Natural killer cell (primary cell): ENCODE measurements around the gene SCN1A. TPM values are rescaled to one million over a fixed set of nuclear protein-coding genes. Genes with fewer than 3 reads are reported as not detected.

Experiments used
- ATAC-seq, 3 donors: fragments of 150-1000 bp in 2 of 3; fragments of 200-7000 bp in 1 of 3; cut with Tn5 transposase; 1 replicate in 1 of 3; 2 replicates in 2 of 3; pipeline ENCODE4 v1.10.0; 2021; ENCODE audit warnings: mild to moderate bottlenecking in 2 of 3, moderate library complexity in 2 of 3
- DNase-seq, 2 donors: peaks; one replicate each; pipeline versions ENCODE4 v3.0.0 to v3.0.0-alpha.2; 2013 to 2021; ENCODE audit warnings: mixed read lengths in 1 of 2
- H3K27ac ChIP-seq: one replicate; pipeline ENCODE4 v1.5.1; 2013; ENCODE audit warnings: mild to moderate bottlenecking, low read length
- H3K27me3 ChIP-seq: one replicate; pipeline ENCODE4 v1.6.1; 2013; ENCODE audit warnings: low read length; ENCODE audit not compliant: control insufficient read depth, insufficient read depth
- H3K36me3 ChIP-seq: one replicate; pipeline ENCODE4 v1.6.1; 2013; ENCODE audit warnings: low read length; ENCODE audit not compliant: control insufficient read depth, insufficient read depth
- H3K4me1 ChIP-seq: one replicate; pipeline ENCODE4 v1.6.1; 2013; ENCODE audit warnings: low read length; ENCODE audit not compliant: control insufficient read depth, insufficient read depth
- H3K4me3 ChIP-seq: one replicate; pipeline ENCODE4 v1.5.1; 2013; ENCODE audit warnings: low read length
- H3K9me3 ChIP-seq: one replicate; pipeline ENCODE4 v1.6.1; 2013; ENCODE audit warnings: low read length; ENCODE audit not compliant: control insufficient read depth, insufficient read depth
- H3K27ac Mint-ChIP-seq, 2 donors: one replicate each; pipeline ENCODE4 v1.8.0; 2022; ENCODE audit warnings: mild to moderate bottlenecking in 2 of 2, mixed read lengths in 2 of 2, moderate library complexity in 1 of 2
- H3K27me3 Mint-ChIP-seq, 2 donors: one replicate each; pipeline ENCODE4 v1.8.0; 2022; ENCODE audit warnings: low read depth in 2 of 2, mixed read lengths in 2 of 2
- H3K36me3 Mint-ChIP-seq: one replicate; pipeline ENCODE4 v1.8.0; 2022; ENCODE audit warnings: mixed read lengths
- H3K4me1 Mint-ChIP-seq, 2 donors: one replicate each; pipeline ENCODE4 v1.8.0; 2022; ENCODE audit warnings: mixed read lengths in 2 of 2
- H3K4me3 Mint-ChIP-seq: one replicate; pipeline ENCODE4 v1.8.0; 2022; ENCODE audit warnings: mild to moderate bottlenecking, moderate library complexity, mixed read lengths
- H3K9me3 Mint-ChIP-seq, 2 donors: one replicate each; pipeline ENCODE4 v1.8.0; 2022; ENCODE audit warnings: mixed read lengths in 2 of 2
- WGBS: methylation state at CpG from one replicate; pipeline ENCODE4 v1.1.7; 2013; ENCODE audit warnings: missing lambda C conversion rate; ENCODE audit not compliant: insufficient coverage; 5-methylcytosine and 5-hydroxymethylcytosine counted together
- intact Hi-C: fragments of 100-400 bp; cut with micrococcal nuclease; formaldehyde crosslinking; loops from one replicate; pipeline ENCODE4 v1.14.2; 2022
- total RNA-seq, 4 donors: library from RNA; stranded (reverse); fragments of 120-200 nt in 1 of 4; gene quantifications; one replicate each; pipeline versions ENCODE4 v1.2.3 to v1.2.4, GENCODE V29; 2013 to 2022
- TF ChIP-seq, protein P1 (sequence below): fragments of 200-600 bp; IDR thresholded peaks from one replicate; pipeline ENCODE4 v1.8.0; 2022; ENCODE audit warnings: antibody characterized with exemption

The SCN1A gene
- total RNA-seq, 3 donors from 2014 or later (not counting 1 experiment from before 2014, with no cell fraction given): not detected

DNA sequence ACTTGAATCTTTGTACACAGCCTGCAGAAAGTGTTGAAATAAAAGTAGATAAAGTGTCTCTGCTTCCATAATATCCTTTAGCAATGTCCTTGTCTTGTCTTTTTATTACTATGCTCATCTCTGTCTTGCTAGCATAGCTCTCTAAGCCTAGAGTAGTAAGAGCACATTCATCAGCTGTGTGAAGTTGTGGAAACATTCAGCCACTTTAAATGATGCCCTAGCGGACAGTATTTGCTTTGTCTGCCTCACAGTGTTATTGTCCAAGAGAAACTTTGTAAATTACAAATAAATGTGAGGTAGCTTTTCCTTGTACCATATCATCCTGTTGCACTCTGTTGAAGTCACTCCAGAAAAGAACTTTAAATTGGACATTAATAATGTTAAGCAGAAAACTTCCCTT lies 113.9 kb downstream of the SCN1A start:
- no peaks in the 10 kb centered on the region for H3K9me3 ChIP-seq
- Mint-ChIP-seq H3K27ac (no peak overlapping the region), H3K9me3 (no peaks in the 10 kb centered on the region), H3K4me3 (no peak overlapping the region), H3K4me1 (no peaks in the 10 kb centered on the region), H3K36me3 (no peaks in the 10 kb centered on the region), H3K27me3 (no peaks in the 10 kb centered on the region)
- H3K27me3 ChIP-seq: no peaks in the 10 kb centered on the region
- WGBS: no CpG with 5 or more reads among the region's 1 CpG
- no peaks in the 10 kb centered on the region for H3K4me1 ChIP-seq
- H3K36me3 ChIP-seq: no peaks in the 10 kb centered on the region
- ATAC-seq (no peak), DNase-seq (no peak)
- H3K4me3 ChIP-seq: no peak overlapping the region
- no peak overlapping the region for H3K27ac ChIP-seq
- TF ChIP-seq, protein P1, sequence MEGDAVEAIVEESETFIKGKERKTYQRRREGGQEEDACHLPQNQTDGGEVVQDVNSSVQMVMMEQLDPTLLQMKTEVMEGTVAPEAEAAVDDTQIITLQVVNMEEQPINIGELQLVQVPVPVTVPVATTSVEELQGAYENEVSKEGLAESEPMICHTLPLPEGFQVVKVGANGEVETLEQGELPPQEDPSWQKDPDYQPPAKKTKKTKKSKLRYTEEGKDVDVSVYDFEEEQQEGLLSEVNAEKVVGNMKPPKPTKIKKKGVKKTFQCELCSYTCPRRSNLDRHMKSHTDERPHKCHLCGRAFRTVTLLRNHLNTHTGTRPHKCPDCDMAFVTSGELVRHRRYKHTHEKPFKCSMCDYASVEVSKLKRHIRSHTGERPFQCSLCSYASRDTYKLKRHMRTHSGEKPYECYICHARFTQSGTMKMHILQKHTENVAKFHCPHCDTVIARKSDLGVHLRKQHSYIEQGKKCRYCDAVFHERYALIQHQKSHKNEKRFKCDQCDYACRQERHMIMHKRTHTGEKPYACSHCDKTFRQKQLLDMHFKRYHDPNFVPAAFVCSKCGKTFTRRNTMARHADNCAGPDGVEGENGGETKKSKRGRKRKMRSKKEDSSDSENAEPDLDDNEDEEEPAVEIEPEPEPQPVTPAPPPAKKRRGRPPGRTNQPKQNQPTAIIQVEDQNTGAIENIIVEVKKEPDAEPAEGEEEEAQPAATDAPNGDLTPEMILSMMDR: no peak
- intact Hi-C loops: no loop called here

DNA sequence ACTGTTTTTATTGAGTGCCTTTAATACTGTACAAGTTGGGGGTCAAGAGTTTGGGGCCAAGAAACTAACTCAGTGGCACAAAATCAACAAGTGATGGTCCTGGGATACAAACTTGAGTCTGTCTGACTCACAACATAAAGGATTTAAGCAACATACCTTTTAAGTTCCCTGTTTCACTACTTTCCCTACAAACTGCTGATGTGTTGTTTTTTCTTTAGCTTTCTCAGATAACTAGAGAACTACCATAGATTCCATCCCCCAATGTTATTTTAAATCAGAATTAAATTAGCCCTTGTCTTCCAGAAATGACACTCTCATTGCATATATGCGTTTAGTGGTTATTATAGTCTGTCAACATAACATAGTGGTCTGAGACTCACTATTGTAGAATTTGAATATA lies 116.2 kb downstream of the SCN1A start:
- Histone ChIP-seq H3K27me3 (no peaks in the 10 kb centered on the region), H3K36me3 (no peaks in the 10 kb centered on the region), H3K4me1 (no peaks in the 10 kb centered on the region), H3K4me3 (no peak overlapping the region), H3K9me3 (no peaks in the 10 kb centered on the region), H3K27ac (no peak overlapping the region)
- no CpG with 5 or more reads among the region's 1 CpG for WGBS
- TF ChIP-seq, protein P1: no peak
- H3K9me3 Mint-ChIP-seq: no peaks in the 10 kb centered on the region
- no peak overlapping the region for H3K4me3 Mint-ChIP-seq
- intact Hi-C loops: no loop called here
- ATAC-seq (no peak), DNase-seq (no peak)
- H3K36me3 Mint-ChIP-seq: no peaks in the 10 kb centered on the region
- H3K27ac Mint-ChIP-seq: no peak overlapping the region
- no peaks in the 10 kb centered on the region for H3K27me3 Mint-ChIP-seq
- no peaks in the 10 kb centered on the region for H3K4me1 Mint-ChIP-seq

DNA sequence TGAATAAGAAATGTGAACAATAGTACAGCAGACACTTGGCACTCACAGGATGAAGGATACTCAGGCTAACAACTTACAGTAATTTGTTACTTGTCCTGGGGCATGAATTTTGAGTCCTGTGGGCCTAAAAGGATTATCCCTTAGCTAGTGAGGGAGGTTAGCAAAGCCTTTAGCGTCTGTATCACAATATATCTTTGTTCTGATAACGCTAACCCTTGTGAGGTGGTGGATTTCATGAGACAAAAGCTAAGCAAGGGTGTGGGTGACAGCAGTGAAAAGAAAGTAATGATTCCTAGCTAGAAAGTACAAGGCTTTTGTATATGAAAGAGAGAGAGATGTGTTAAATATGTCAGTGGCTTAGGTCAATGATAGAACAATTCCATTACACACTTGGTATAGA lies 127.4 kb downstream of the SCN1A start:
- TF ChIP-seq, protein P1: no peak
- ATAC-seq (no peak), DNase-seq (no peak)
- Histone ChIP-seq H3K27me3 (no peaks in the 10 kb centered on the region), H3K4me1 (no peaks in the 10 kb centered on the region), H3K4me3 (no peak overlapping the region), H3K27ac (no peak overlapping the region), H3K36me3 (no peaks in the 10 kb centered on the region), H3K9me3 (no peaks in the 10 kb centered on the region)
- 94% methylated on average over 2 of the region's 2 CpGs for WGBS
- Mint-ChIP-seq H3K36me3 (no peaks in the 10 kb centered on the region), H3K9me3 (no peaks in the 10 kb centered on the region), H3K4me3 (no peak overlapping the region), H3K4me1 (no peaks in the 10 kb centered on the region), H3K27me3 (peaks cover 4 to 5% of the 10 kb centered on the region in 2 donors), H3K27ac (no peak overlapping the region)
- intact Hi-C loops: no loop called here

DNA sequence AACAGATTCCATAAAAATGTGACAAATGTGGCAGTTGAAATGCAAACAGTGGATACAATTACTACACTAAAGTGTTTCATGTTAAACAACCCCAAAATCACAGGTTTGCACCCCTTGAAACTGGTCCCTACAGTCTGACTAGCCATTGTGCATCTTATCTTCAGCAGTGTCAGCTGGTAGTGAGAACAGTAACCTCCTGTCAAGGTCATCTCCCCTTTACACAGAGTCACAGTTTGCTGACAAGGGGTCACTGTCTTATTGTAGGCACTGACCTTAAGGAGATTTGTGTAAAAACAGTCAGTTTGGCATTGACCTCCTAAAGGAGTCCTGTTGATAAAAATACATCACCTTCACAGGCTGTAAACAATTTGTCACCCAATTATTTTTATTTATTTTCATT lies 137.0 kb downstream of the SCN1A start:
- no peaks in the 10 kb centered on the region for H3K36me3 Mint-ChIP-seq

More for the DNA sequence above, 137.0 kb downstream of the SCN1A start:
- TF ChIP-seq, protein P1: no peak
- H3K9me3 ChIP-seq: no peaks in the 10 kb centered on the region
- Mint-ChIP-seq H3K9me3 (no peaks in the 10 kb centered on the region), H3K4me1 (no peaks in the 10 kb centered on the region), H3K27ac (no peak overlapping the region), H3K4me3 (no peak overlapping the region), H3K27me3 (peaks cover 6 to 26% of the 10 kb centered on the region in 2 donors)
- no peak overlapping the region for H3K27ac ChIP-seq
- H3K36me3 ChIP-seq: no peaks in the 10 kb centered on the region
- intact Hi-C loops: no loop called here
- no peak for ATAC-seq
- H3K4me1 ChIP-seq: no peaks in the 10 kb centered on the region
- DNase-seq: no peak
- peaks cover 2% of the 10 kb centered on the region for H3K27me3 ChIP-seq
- no peak overlapping the region for H3K4me3 ChIP-seq
